ENCODE results near the gene CD28. TPM values are rescaled to one million over a fixed set of nuclear protein-coding genes. Genes with fewer than 3 reads are reported as not detected.

The CD28 gene
- total RNA-seq, 2 donors from 2014 or later, result 1.5 to 1.9 TPM

- Histone ChIP-seq H3K9ac (ENCODE audit: low read depth in 2 of 2, low read length in 2 of 2) (no peak overlapping the region), H3K36me3 (no peaks in the 10 kb centered on the region), H3K9me3 (no peaks in the 10 kb centered on the region), H3K27me3 (no peaks in the 10 kb centered on the region), H3K4me1 (no peaks in the 10 kb centered on the region), H3K4me3 (no peak overlapping the region), H3K27ac (no peak overlapping the region)
- no peak for TF ChIP-seq CTCF (IDR thresholded peaks at IDR 0.05)
- DNase-seq, result no peak
- intact Hi-C loops (cut with DNase I), result no loop called here
Observed at GRCh38 chr2:203681978-203682377, 24.5 kb upstream of the CD28 start.

GRCh38 chr2:203682688-203683130 lies 23.7 kb upstream of the CD28 start:
- Histone ChIP-seq H3K4me3 (no peak overlapping the region), H3K36me3 (no peaks in the 10 kb centered on the region), H3K27ac (no peak overlapping the region), H3K4me1 (no peaks in the 10 kb centered on the region), H3K9ac (ENCODE audit: low read depth in 2 of 2, low read length in 2 of 2) (no peak overlapping the region), H3K9me3 (no peaks in the 10 kb centered on the region), H3K27me3 (no peaks in the 10 kb centered on the region)
- intact Hi-C loops (cut with DNase I), result no loop called here
- DNase-seq, result no peak
- no peak for TF ChIP-seq CTCF (IDR thresholded peaks at IDR 0.05)

- DNase-seq, result no peak
- Histone ChIP-seq H3K27ac (no peak overlapping the region), H3K4me1 (no peaks in the 10 kb centered on the region), H3K36me3 (no peaks in the 10 kb centered on the region), H3K4me3 (no peak overlapping the region), H3K9me3 (no peaks in the 10 kb centered on the region), H3K27me3 (no peaks in the 10 kb centered on the region), H3K9ac (ENCODE audit: low read depth in 2 of 2, low read length in 2 of 2) (no peak overlapping the region)
- no peak for TF ChIP-seq CTCF (IDR thresholded peaks at IDR 0.05)
- intact Hi-C loops (cut with DNase I), result no loop called here
Observed at GRCh38 chr2:203683421-203683820, 23.0 kb upstream of the CD28 start.

- Histone ChIP-seq H3K27me3 (no peaks in the 10 kb centered on the region), H3K27ac (no peak overlapping the region), H3K4me3 (no peak overlapping the region), H3K36me3 (no peaks in the 10 kb centered on the region), H3K4me1 (no peaks in the 10 kb centered on the region), H3K9ac (ENCODE audit: low read depth in 2 of 2, low read length in 2 of 2) (no peak overlapping the region), H3K9me3 (no peaks in the 10 kb centered on the region)
- DNase-seq, result no peak
- intact Hi-C loops (cut with DNase I), result no loop called here
- no peak for TF ChIP-seq CTCF (IDR thresholded peaks at IDR 0.05)
Observed at GRCh38 chr2:203683932-203684556, 22.4 kb upstream of the CD28 start.

- intact Hi-C loops (cut with DNase I), result no loop called here
- H3K4me1 ChIP-seq, result no peaks in the 10 kb centered on the region
- no peaks in the 10 kb centered on the region for H3K36me3 ChIP-seq
- H3K27me3 ChIP-seq, result no peaks in the 10 kb centered on the region
- TF ChIP-seq CTCF (IDR thresholded peaks at IDR 0.05), result no peak
- H3K9me3 ChIP-seq, result no peaks in the 10 kb centered on the region
- H3K27ac ChIP-seq, result no peak overlapping the region
- no peak overlapping the region for H3K9ac ChIP-seq (ENCODE audit: low read depth in 2 of 2, low read length in 2 of 2)
- DNase-seq, result no peak
- H3K4me3 ChIP-seq, result no peak overlapping the region
Observed at GRCh38 chr2:203685081-203685621, 21.3 kb upstream of the CD28 start.
